Colonic mucosa (tissue), 4 donors: ENCODE measurements around the gene RBM3. TPM values are rescaled to one million over a fixed set of nuclear protein-coding genes. Genes with fewer than 3 reads are reported as not detected.
"Not testable (repeated sequence)": the region's sequence is repeated elsewhere in the genome, so short reads cannot be mapped to it uniquely, and the experiment has no call there.

Experiments used
- DNase-seq: peaks from one replicate; pipeline ENCODE4 v3.0.0-alpha.2; 2020
- H3K27ac ChIP-seq: fragments of 200-600 bp; one replicate; pipeline ENCODE4 v1.8.0; 2021
- H3K27me3 ChIP-seq: fragments of 200-600 bp; one replicate; pipeline ENCODE4 v1.8.0; 2021
- H3K36me3 ChIP-seq: fragments of 200-600 bp; one replicate; pipeline ENCODE4 v1.8.0; 2021
- H3K4me1 ChIP-seq: fragments of 200-600 bp; one replicate; pipeline ENCODE4 v1.8.0; 2021; ENCODE audit warnings: mild to moderate bottlenecking
- H3K4me3 ChIP-seq: fragments of 200-600 bp; one replicate; pipeline ENCODE4 v1.8.0; 2021
- H3K9ac ChIP-seq, 2 donors: one replicate each; pipeline ENCODE4 v1.7.0; 2013; ENCODE audit warnings: control low read depth in 2 of 2, low read depth in 2 of 2, low read length in 2 of 2
- H3K9me3 ChIP-seq: fragments of 200-600 bp; one replicate; pipeline ENCODE4 v1.8.0; 2021
- intact Hi-C: fragments of 100-400 bp; cut with DNase I; formaldehyde crosslinking; loops from one replicate; pipeline ENCODE4 v1.14.1; 2022
- total RNA-seq, 2 donors: library from RNA; stranded (reverse); fragmentation: NEBNext Ultra II Directional in 1 of 2; extraction: Animal tissue kit (Norgen Biotek cat#: 25700) in 1 of 2; gene quantifications; one replicate each; pipeline ENCODE4 v1.2.1, GENCODE V29; 2021
- TF ChIP-seq, protein P1 (sequence below): fragments of 200-600 bp; IDR thresholded peaks from one replicate; pipeline ENCODE4 v1.8.0; 2022; ENCODE audit warnings: antibody characterized with exemption, mild to moderate bottlenecking
- donor health status: healthy.
- donor health status: DM: no; HTN: no; CAD: no.
- donor health status: DM: no; HTN: no; CAD: no.

RBM3 gene
- total RNA-seq, 2 donors from 2014 or later, result 92.1 to 175 TPM

DNA sequence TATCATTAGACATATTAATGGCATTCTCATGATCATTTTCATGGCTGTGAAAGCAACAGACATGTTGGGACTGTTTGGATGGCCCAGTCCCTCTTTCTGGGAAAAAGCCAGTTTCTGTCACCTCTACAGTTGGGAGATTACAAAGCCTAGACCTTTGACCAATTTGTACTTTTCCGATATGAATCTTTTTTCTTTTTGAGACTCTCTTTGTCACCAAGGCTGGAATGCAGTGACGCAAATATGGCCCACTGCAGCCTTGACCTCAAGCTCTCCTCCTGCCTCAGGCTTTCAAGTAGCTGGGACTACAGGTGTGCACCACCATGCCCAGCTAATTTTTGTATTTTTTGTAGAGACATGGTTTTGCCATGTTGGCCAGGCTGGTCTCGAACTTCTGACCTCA lies 25.4 kb upstream of the RBM3 start:
- TF ChIP-seq, protein P1, sequence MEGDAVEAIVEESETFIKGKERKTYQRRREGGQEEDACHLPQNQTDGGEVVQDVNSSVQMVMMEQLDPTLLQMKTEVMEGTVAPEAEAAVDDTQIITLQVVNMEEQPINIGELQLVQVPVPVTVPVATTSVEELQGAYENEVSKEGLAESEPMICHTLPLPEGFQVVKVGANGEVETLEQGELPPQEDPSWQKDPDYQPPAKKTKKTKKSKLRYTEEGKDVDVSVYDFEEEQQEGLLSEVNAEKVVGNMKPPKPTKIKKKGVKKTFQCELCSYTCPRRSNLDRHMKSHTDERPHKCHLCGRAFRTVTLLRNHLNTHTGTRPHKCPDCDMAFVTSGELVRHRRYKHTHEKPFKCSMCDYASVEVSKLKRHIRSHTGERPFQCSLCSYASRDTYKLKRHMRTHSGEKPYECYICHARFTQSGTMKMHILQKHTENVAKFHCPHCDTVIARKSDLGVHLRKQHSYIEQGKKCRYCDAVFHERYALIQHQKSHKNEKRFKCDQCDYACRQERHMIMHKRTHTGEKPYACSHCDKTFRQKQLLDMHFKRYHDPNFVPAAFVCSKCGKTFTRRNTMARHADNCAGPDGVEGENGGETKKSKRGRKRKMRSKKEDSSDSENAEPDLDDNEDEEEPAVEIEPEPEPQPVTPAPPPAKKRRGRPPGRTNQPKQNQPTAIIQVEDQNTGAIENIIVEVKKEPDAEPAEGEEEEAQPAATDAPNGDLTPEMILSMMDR, result no peak
- Histone ChIP-seq H3K9ac (no peak overlapping the region), H3K36me3 (no peaks in the 10 kb centered on the region), H3K4me1 (no peaks in the 10 kb centered on the region), H3K9me3 (no peaks in the 10 kb centered on the region), H3K27ac (no peak overlapping the region), H3K27me3 (no peaks in the 10 kb centered on the region), H3K4me3 (no peak overlapping the region)
- intact Hi-C loops, result no loop called here
- DNase-seq, result no peak

DNA sequence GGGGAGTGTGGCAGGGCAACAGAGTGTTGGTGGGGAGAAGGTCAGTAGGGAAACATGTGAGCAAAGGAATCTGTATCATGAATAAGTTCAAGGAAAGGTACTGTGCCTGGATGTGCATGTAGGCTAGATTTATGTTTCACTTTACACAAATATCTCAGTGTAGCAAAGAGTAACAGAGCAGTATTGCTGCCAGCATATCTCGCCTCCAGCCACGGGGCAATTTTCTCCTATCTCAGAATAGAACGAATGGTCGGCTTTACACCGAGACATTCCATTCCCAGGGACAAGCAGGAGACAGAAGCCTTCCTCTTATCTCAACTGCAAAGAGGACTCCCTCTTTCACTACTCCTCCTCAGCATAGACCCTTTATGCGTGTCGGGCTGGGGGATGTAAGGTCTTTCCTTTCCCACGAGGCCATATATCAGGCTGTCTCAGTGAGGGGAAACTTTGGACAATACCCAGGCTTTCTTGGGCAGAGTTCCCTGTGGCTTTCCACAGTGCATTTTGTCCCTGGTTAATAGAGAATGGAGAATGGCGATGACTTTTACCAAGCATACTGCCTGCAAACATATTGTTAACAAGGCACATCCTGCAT lies 18.5 kb upstream of the RBM3 start:
- H3K27me3 ChIP-seq, DNase-seq, H3K9me3 ChIP-seq, H3K36me3 ChIP-seq, H3K4me1 ChIP-seq, H3K27ac ChIP-seq, H3K9ac ChIP-seq, intact Hi-C loops, H3K4me3 ChIP-seq: not testable (repeated sequence)

DNA sequence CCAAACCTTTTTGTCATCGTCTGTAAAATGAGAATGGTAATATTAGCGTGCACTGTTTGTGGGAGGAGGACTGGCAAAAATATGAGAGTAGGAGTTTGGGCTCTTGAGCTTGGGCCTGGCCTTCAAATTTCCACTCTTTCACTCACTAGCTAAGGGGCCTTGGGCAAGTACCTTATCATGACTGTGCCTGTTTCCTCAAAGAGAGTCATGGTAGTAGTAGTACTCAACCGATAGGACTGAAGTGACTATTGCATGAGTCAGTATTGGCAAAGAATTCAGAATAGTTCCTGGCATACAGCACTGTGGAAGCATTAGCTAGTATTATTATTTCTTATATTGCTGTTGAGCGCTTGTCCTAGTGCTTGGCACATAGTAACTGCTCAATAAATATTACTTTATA lies 16.0 kb upstream of the RBM3 start:
- H3K27ac ChIP-seq, result no peak overlapping the region
- TF ChIP-seq, protein P1, result no peak

DNA sequence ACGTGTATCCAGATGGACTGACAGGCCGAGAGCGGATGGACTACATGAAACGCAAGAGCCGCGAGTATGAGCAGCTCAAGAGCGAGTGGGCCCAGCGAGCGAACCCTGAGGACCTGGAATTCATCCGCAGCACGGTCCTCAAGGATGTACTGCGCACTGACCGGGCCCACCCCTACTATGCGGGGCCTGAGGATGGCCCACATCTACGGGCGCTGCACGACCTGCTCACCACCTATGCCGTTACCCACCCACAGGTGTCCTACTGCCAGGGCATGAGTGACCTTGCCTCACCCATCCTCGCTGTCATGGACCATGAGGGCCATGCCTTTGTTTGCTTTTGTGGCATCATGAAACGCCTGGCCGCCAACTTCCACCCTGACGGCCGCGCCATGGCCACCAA lies 14.6 kb upstream of the RBM3 start:
- no peaks in the 10 kb centered on the region for H3K4me1 ChIP-seq
- no peak overlapping the region for H3K4me3 ChIP-seq
- TF ChIP-seq, protein P1, result no peak
- H3K36me3 ChIP-seq, result no peaks in the 10 kb centered on the region
- no peaks in the 10 kb centered on the region for H3K27me3 ChIP-seq
- DNase-seq, result no peak
- no peak overlapping the region for H3K27ac ChIP-seq
- no peak overlapping the region for H3K9ac ChIP-seq
- H3K9me3 ChIP-seq, result no peaks in the 10 kb centered on the region
- intact Hi-C loops, result no loop called here

More for the DNA sequence above, 16.0 kb upstream of the RBM3 start:
- Histone ChIP-seq H3K36me3 (no peaks in the 10 kb centered on the region), H3K9me3 (no peaks in the 10 kb centered on the region), H3K4me3 (no peak overlapping the region), H3K4me1 (no peaks in the 10 kb centered on the region), H3K27me3 (no peaks in the 10 kb centered on the region), H3K9ac (no peak overlapping the region)
- no peak for DNase-seq
- intact Hi-C loops, result no loop called here

DNA sequence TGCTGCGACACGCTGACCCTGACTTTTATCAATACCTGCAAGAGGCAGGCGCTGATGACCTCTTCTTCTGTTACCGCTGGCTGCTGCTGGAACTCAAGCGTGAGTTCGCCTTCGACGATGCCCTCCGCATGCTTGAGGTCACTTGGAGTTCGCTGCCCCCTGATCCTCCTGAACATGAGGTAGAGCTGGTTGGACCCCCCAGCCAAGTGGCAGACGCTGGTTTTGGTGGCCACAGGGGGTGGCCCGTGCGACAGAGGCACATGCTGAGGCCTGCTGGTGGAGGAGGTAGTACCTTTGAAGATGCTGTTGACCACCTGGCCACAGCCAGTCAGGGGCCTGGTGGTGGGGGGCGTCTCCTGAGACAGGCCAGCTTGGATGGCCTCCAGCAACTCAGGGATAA lies 14.2 kb upstream of the RBM3 start:
- no peaks in the 10 kb centered on the region for H3K4me1 ChIP-seq
- no peak overlapping the region for H3K9ac ChIP-seq
- TF ChIP-seq, protein P1, result no peak
- intact Hi-C loops, result no loop called here
- no peaks in the 10 kb centered on the region for H3K9me3 ChIP-seq
- no peak for DNase-seq
- no peak overlapping the region for H3K27ac ChIP-seq
- H3K4me3 ChIP-seq, result no peak overlapping the region
- H3K36me3 ChIP-seq, result no peaks in the 10 kb centered on the region
- H3K27me3 ChIP-seq, result no peaks in the 10 kb centered on the region

DNA sequence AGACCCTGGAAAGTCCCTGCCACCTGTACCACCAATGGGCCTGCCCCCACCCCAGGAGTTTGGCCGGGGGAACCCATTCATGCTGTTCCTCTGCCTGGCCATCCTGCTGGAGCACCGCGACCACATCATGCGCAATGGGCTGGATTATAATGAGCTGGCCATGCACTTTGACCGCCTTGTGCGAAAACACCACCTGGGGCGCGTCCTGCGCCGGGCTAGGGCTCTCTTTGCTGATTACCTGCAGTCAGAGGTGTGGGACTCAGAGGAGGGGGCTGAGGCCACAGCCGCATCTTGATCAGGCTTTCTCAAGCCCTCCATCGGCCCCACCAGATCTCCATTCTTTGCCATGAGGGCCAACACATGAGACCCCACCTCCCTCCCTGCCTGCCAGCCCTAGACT lies 13.6 kb upstream of the RBM3 start:
- DNase-seq, result no peak

More for the DNA sequence above, 13.6 kb upstream of the RBM3 start:
- TF ChIP-seq, protein P1, result no peak
- H3K4me1 ChIP-seq, result no peaks in the 10 kb centered on the region
- H3K9me3 ChIP-seq, result no peaks in the 10 kb centered on the region
- intact Hi-C loops, result no loop called here
- no peaks in the 10 kb centered on the region for H3K36me3 ChIP-seq
- H3K27ac ChIP-seq, result no peak overlapping the region
- H3K4me3 ChIP-seq, result no peak overlapping the region
- H3K9ac ChIP-seq, result no peak overlapping the region
- H3K27me3 ChIP-seq, result no peaks in the 10 kb centered on the region
